ENCODE data around the gene BAIAP2L1. TPM values are rescaled to one million over a fixed set of nuclear protein-coding genes. Genes with fewer than 3 reads are reported as not detected.

BAIAP2L1 gene
- total RNA-seq, 1 donor from 2014 or later = 1.7 TPM

- peaks cover 25% of the 10 kb centered on the region for H3K36me3 Mint-ChIP-seq (ENCODE audit: low read depth)
- H3K4me1 Mint-ChIP-seq (ENCODE audit: low read depth) = peaks cover 44% of the 10 kb centered on the region
- intact Hi-C loops (cut with micrococcal nuclease) = loop anchor here (1.0 to 10.0 kb wide), 6 partner anchors 29 to 380 kb away; partner anchors contain the start of genes ASNS, BAIAP2L1, BRI3 and LMTK2
- H3K4me3 Mint-ChIP-seq = peak overlapping the region; percentile 98
- H3K27ac Mint-ChIP-seq = peak overlapping the region; percentile 87
- no peak for DNase-seq (ENCODE audit: low spot score)
- H3K27me3 Mint-ChIP-seq (ENCODE audit: insufficient read depth) = no peaks in the 10 kb centered on the region
- no peaks in the 10 kb centered on the region for H3K9me3 Mint-ChIP-seq
Measured at GRCh38 chr7:98252425-98253054, 148.3 kb downstream of the BAIAP2L1 start.

- intact Hi-C loops (cut with micrococcal nuclease) = loop anchor here (1.0 to 10.0 kb wide), 8 partner anchors 29 to 627 kb away; partner anchors contain the start of genes ASNS, BAIAP2L1, BRI3 and LMTK2
- DNase-seq (ENCODE audit: low spot score) = peak; percentile 91
- H3K27me3 Mint-ChIP-seq (ENCODE audit: insufficient read depth) = no peaks in the 10 kb centered on the region
- peak within 1 kb of the TSS; percentile 98 for H3K4me3 Mint-ChIP-seq
- H3K27ac Mint-ChIP-seq = peak within 1 kb of the TSS; percentile 99
- peaks cover 21% of the 10 kb centered on the region for H3K36me3 Mint-ChIP-seq (ENCODE audit: low read depth)
- H3K9me3 Mint-ChIP-seq = no peaks in the 10 kb centered on the region
- peaks cover 44% of the 10 kb centered on the region for H3K4me1 Mint-ChIP-seq (ENCODE audit: low read depth)
Measured at GRCh38 chr7:98251601-98252424, 149.1 kb downstream of the BAIAP2L1 start, which contains the start of gene TECPR1. Gene TECPR1, minus strand, starts transcription at chr7:98252232. Its CDS starts 6,086 bp downstream, at chr7:98246146.

GRCh38 chr7:98251231-98251600 is 149.7 kb downstream of the BAIAP2L1 start:
- Mint-ChIP-seq H3K4me3 (peak overlapping the region; percentile 98), H3K27ac (peak overlapping the region; percentile 99), H3K4me1 (ENCODE audit: low read depth) (peaks cover 40% of the 10 kb centered on the region), H3K9me3 (no peaks in the 10 kb centered on the region), H3K27me3 (ENCODE audit: insufficient read depth) (no peaks in the 10 kb centered on the region), H3K36me3 (ENCODE audit: low read depth) (peaks cover 18% of the 10 kb centered on the region)
- intact Hi-C loops (cut with micrococcal nuclease) = loop anchor here (1.0 to 10.0 kb wide), 4 partner anchors 49 to 628 kb away; partner anchors contain the start of genes BAIAP2L1 and TRRAP
- DNase-seq (ENCODE audit: low spot score) = peak; percentile 47

GRCh38 chr7:98250789-98251188 is 150.1 kb downstream of the BAIAP2L1 start:
- DNase-seq (ENCODE audit: low spot score) = peak; percentile 49
- H3K36me3 Mint-ChIP-seq (ENCODE audit: low read depth) = peaks cover 18% of the 10 kb centered on the region
- peaks cover 36% of the 10 kb centered on the region for H3K4me1 Mint-ChIP-seq (ENCODE audit: low read depth)
- no peaks in the 10 kb centered on the region for H3K27me3 Mint-ChIP-seq (ENCODE audit: insufficient read depth)
- H3K4me3 Mint-ChIP-seq = peak overlapping the region; percentile 98
- peak overlapping the region; percentile 99 for H3K27ac Mint-ChIP-seq
- H3K9me3 Mint-ChIP-seq = no peaks in the 10 kb centered on the region
- intact Hi-C loops (cut with micrococcal nuclease) = loop anchor here (1.0 to 10.0 kb wide), 4 partner anchors 48 to 628 kb away; partner anchors contain the start of genes BAIAP2L1 and TRRAP

- DNase-seq (ENCODE audit: low spot score) = no peak
- Mint-ChIP-seq H3K4me1 (ENCODE audit: low read depth) (peaks cover 26% of the 10 kb centered on the region), H3K9me3 (no peaks in the 10 kb centered on the region), H3K36me3 (ENCODE audit: low read depth) (peaks cover 17% of the 10 kb centered on the region), H3K27me3 (ENCODE audit: insufficient read depth) (no peaks in the 10 kb centered on the region), H3K27ac (peak overlapping the region; percentile 96), H3K4me3 (peak overlapping the region; percentile 77)
- intact Hi-C loops (cut with micrococcal nuclease) = no loop called here
Measured at GRCh38 chr7:98249106-98249505, 151.8 kb downstream of the BAIAP2L1 start.

GRCh38 chr7:98248156-98248555 is 152.7 kb downstream of the BAIAP2L1 start:
- Mint-ChIP-seq H3K4me1 (ENCODE audit: low read depth) (peaks cover 26% of the 10 kb centered on the region), H3K4me3 (no peak overlapping the region), H3K27ac (peak overlapping the region; percentile 73)

GRCh38 chr7:98244871-98245270 is 156.0 kb downstream of the BAIAP2L1 start:
- H3K27ac Mint-ChIP-seq = no peak overlapping the region

More at GRCh38 chr7:98248156-98248555, 152.7 kb downstream of the BAIAP2L1 start:
- intact Hi-C loops (cut with micrococcal nuclease) = no loop called here
- Mint-ChIP-seq H3K27me3 (ENCODE audit: insufficient read depth) (no peaks in the 10 kb centered on the region), H3K9me3 (no peaks in the 10 kb centered on the region), H3K36me3 (ENCODE audit: low read depth) (peaks cover 17% of the 10 kb centered on the region)
- no peak for DNase-seq (ENCODE audit: low spot score)

GRCh38 chr7:98242934-98243333 is 158.0 kb downstream of the BAIAP2L1 start:
- intact Hi-C loops (cut with micrococcal nuclease) = no loop called here
- Mint-ChIP-seq H3K36me3 (ENCODE audit: low read depth) (peaks cover 29% of the 10 kb centered on the region), H3K4me1 (ENCODE audit: low read depth) (no peaks in the 10 kb centered on the region), H3K4me3 (no peak overlapping the region), H3K27me3 (ENCODE audit: insufficient read depth) (no peaks in the 10 kb centered on the region), H3K27ac (peak overlapping the region; percentile 81), H3K9me3 (no peaks in the 10 kb centered on the region)
- DNase-seq (ENCODE audit: low spot score) = no peak

More at GRCh38 chr7:98244871-98245270, 156.0 kb downstream of the BAIAP2L1 start:
- DNase-seq (ENCODE audit: low spot score) = no peak
- intact Hi-C loops (cut with micrococcal nuclease) = no loop called here
- Mint-ChIP-seq H3K9me3 (no peaks in the 10 kb centered on the region), H3K36me3 (ENCODE audit: low read depth) (peaks cover 27% of the 10 kb centered on the region), H3K27me3 (ENCODE audit: insufficient read depth) (no peaks in the 10 kb centered on the region), H3K4me3 (no peak overlapping the region), H3K4me1 (ENCODE audit: low read depth) (peaks cover 9% of the 10 kb centered on the region)

- intact Hi-C loops (cut with micrococcal nuclease) = no loop called here
- Mint-ChIP-seq H3K27me3 (ENCODE audit: insufficient read depth) (no peaks in the 10 kb centered on the region), H3K9me3 (no peaks in the 10 kb centered on the region), H3K27ac (no peak overlapping the region), H3K36me3 (ENCODE audit: low read depth) (peaks cover 28% of the 10 kb centered on the region), H3K4me3 (no peak overlapping the region), H3K4me1 (ENCODE audit: low read depth) (no peaks in the 10 kb centered on the region)
- DNase-seq (ENCODE audit: low spot score) = no peak
Measured at GRCh38 chr7:98242342-98242741, 158.5 kb downstream of the BAIAP2L1 start.

GRCh38 chr7:98241674-98242241 is 159.1 kb downstream of the BAIAP2L1 start:
- intact Hi-C loops (cut with micrococcal nuclease) = no loop called here
- Mint-ChIP-seq H3K36me3 (ENCODE audit: low read depth) (peaks cover 28% of the 10 kb centered on the region), H3K9me3 (no peaks in the 10 kb centered on the region), H3K27me3 (ENCODE audit: insufficient read depth) (no peaks in the 10 kb centered on the region), H3K27ac (no peak overlapping the region), H3K4me3 (no peak overlapping the region), H3K4me1 (ENCODE audit: low read depth) (no peaks in the 10 kb centered on the region)
- no peak for DNase-seq (ENCODE audit: low spot score)

Measured in activated T-helper 1 cell treated with anti-CD3 and anti-CD28 coated beads, Interleukin-12 subunit alpha, Interleukin-12 subunit beta, Interleukin-2, Interleukin-4 antibody, amounts not matched to agents 30 ng/mL and 10 ng/mL and 1 ng/mL, durations not matched to agents 14 hours and 24 hours and 36 hours (primary cell).